Breast epithelium (tissue), 3 donors: ENCODE measurements around the gene ADRA1B.
"Not testable (repeated sequence)": the region's sequence is repeated elsewhere in the genome, so short reads cannot be mapped to it uniquely, and the experiment has no call there.

Experiments
- CTCF ChIP-seq, 3 donors: fragments of 450-650 bp; IDR thresholded peaks; one replicate each; pipeline ENCODE4 v1.5.1; 2016 to 2017; ENCODE audit warnings: antibody characterized with exemption in 3 of 3, mild to moderate bottlenecking in 3 of 3, moderate library complexity in 3 of 3
- POLR2A ChIP-seq: fragments of 450-650 bp; IDR thresholded peaks from one replicate; pipeline ENCODE4 v1.6.1; 2016; ENCODE audit warnings: antibody characterized with exemption, mild to moderate bottlenecking, moderate library complexity
- POLR2AphosphoS5 ChIP-seq, 3 donors: sonication (generic); formaldehyde crosslinking; IDR thresholded peaks; one replicate each; pipeline ENCODE4 v1.6.1; 2017; ENCODE audit warnings: antibody characterized with exemption in 3 of 3

DNA sequence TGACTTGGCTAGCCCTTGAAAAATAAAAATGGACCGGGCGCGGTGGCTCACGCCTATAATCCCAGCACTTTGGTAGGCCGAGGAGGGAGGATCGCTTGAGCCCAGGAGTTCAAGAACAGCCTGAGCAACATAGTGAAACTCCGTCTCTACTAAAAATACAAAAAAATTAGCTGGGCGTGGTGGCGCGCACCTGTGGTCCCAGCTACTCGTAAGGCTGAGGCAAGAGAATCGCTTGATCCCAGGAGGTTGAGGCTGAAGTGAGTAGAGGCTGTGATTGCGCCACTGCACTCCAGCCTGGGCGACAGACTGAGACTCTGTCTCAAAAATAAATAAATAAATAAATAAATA is 92.2 kb downstream of the ADRA1B start:
- TF ChIP-seq POLR2AphosphoS5 (IDR thresholded peaks at IDR 0.05); POLR2A; CTCF (IDR thresholded peaks at IDR 0.05): not testable (repeated sequence)
